Measurements from ENCODE around the gene PDLIM1.

Gene PDLIM1

DNA sequence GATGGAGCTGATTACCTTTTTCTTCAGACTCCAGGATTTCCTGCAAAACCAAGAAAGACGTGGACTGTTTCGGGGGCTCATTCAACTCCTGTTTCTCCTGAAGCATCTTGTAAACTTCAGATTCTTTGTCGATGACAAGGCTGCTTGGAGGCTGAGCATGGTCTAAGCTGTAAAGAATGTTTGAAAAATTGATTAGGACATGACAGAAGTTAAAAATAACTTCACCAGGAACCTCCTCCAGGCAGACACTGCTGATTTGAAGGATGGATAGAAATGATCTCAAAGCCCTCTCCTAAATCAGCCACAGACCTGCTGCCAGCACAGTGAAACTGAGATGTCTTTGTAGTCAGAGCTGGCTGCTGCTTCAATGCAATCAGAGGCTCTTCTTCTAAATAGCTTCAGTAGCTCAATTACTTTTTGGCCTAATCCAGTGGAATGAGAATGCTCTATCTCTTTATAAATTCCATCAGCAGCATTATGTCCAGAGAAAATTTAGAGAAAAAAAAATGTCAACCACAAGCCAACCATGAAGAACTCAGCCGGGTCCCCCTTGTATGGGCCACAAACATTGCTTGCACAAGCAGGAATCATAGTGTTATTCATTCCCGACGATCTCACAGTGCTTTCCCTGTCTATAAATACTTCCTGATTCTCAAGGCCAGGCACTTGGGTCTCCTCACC lies 43.5 kb downstream of the PDLIM1 start:
- TF ChIP-seq, protein P1, sequence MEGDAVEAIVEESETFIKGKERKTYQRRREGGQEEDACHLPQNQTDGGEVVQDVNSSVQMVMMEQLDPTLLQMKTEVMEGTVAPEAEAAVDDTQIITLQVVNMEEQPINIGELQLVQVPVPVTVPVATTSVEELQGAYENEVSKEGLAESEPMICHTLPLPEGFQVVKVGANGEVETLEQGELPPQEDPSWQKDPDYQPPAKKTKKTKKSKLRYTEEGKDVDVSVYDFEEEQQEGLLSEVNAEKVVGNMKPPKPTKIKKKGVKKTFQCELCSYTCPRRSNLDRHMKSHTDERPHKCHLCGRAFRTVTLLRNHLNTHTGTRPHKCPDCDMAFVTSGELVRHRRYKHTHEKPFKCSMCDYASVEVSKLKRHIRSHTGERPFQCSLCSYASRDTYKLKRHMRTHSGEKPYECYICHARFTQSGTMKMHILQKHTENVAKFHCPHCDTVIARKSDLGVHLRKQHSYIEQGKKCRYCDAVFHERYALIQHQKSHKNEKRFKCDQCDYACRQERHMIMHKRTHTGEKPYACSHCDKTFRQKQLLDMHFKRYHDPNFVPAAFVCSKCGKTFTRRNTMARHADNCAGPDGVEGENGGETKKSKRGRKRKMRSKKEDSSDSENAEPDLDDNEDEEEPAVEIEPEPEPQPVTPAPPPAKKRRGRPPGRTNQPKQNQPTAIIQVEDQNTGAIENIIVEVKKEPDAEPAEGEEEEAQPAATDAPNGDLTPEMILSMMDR (IDR thresholded peaks at IDR 0.05; ENCODE audit: insufficient read depth, low read length, poor library complexity, severe bottlenecking) = no peak
- Histone ChIP-seq H3K27me3 (replicated peaks; ENCODE audit: control insufficient read depth, insufficient read depth, low read length) (no peaks in the 10 kb centered on the region), H3K4me3 (replicated peaks; ENCODE audit: low read depth, low read length) (no peak overlapping the region), H3K36me3 (ENCODE audit: control insufficient read depth, insufficient read depth, low read length) (peaks cover 35% of the 10 kb centered on the region)
- DNase-seq (ENCODE audit: extremely low read depth, insufficient read length) = no peak

GRCh38 chr10:95246582-95247051 lies 44.2 kb downstream of the PDLIM1 start:
- peak; percentile 33 for DNase-seq (ENCODE audit: extremely low read depth, insufficient read length)
- Histone ChIP-seq H3K36me3 (ENCODE audit: control insufficient read depth, insufficient read depth, low read length) (peaks cover 33% of the 10 kb centered on the region), H3K27me3 (replicated peaks; ENCODE audit: control insufficient read depth, insufficient read depth, low read length) (no peaks in the 10 kb centered on the region), H3K4me3 (replicated peaks; ENCODE audit: low read depth, low read length) (no peak overlapping the region)
- TF ChIP-seq, protein P1 (IDR thresholded peaks at IDR 0.05; ENCODE audit: insufficient read depth, low read length, poor library complexity, severe bottlenecking) = peak; percentile 79

- peaks cover 38% of the 10 kb centered on the region for H3K36me3 ChIP-seq (ENCODE audit: control insufficient read depth, insufficient read depth, low read length)
Measured at GRCh38 chr10:95245425-95246055, 45.3 kb downstream of the PDLIM1 start.

GRCh38 chr10:95244152-95244551 lies 46.7 kb downstream of the PDLIM1 start:
- H3K4me3 ChIP-seq (replicated peaks; ENCODE audit: low read depth, low read length) = no peak overlapping the region
- no peak for DNase-seq (ENCODE audit: extremely low read depth, insufficient read length)
- peaks cover 36% of the 10 kb centered on the region for H3K36me3 ChIP-seq (ENCODE audit: control insufficient read depth, insufficient read depth, low read length)
- TF ChIP-seq, protein P1 (IDR thresholded peaks at IDR 0.05; ENCODE audit: insufficient read depth, low read length, poor library complexity, severe bottlenecking) = no peak
- H3K27me3 ChIP-seq (replicated peaks; ENCODE audit: control insufficient read depth, insufficient read depth, low read length) = no peaks in the 10 kb centered on the region

More at GRCh38 chr10:95245425-95246055, 45.3 kb downstream of the PDLIM1 start:
- TF ChIP-seq, protein P1 (IDR thresholded peaks at IDR 0.05; ENCODE audit: insufficient read depth, low read length, poor library complexity, severe bottlenecking) = no peak
- Histone ChIP-seq H3K4me3 (replicated peaks; ENCODE audit: low read depth, low read length) (no peak overlapping the region), H3K27me3 (replicated peaks; ENCODE audit: control insufficient read depth, insufficient read depth, low read length) (no peaks in the 10 kb centered on the region)
- DNase-seq (ENCODE audit: extremely low read depth, insufficient read length) = peak; percentile 66

DNA sequence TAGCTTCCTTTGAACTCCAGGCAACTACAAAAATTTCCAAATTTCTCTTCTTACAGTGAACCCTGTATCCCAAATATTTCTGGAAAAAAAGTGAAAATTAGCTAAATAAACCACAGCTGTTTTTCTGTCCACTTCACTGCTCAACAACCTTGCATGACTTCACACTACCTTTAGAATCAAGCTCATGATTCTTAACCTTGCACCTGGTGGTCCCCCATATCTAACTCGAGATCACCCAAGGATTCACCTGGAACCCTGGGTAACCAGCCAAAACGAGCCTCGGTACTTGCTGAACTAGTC lies 47.5 kb downstream of the PDLIM1 start:
- H3K4me3 ChIP-seq (replicated peaks; ENCODE audit: low read depth, low read length) = no peak overlapping the region
- no peaks in the 10 kb centered on the region for H3K27me3 ChIP-seq (replicated peaks; ENCODE audit: control insufficient read depth, insufficient read depth, low read length)
- DNase-seq (ENCODE audit: extremely low read depth, insufficient read length) = no peak
- H3K36me3 ChIP-seq (ENCODE audit: control insufficient read depth, insufficient read depth, low read length) = peaks cover 36% of the 10 kb centered on the region
- TF ChIP-seq, protein P1 (IDR thresholded peaks at IDR 0.05; ENCODE audit: insufficient read depth, low read length, poor library complexity, severe bottlenecking) = no peak
